Measurements from ENCODE around the gene PLIN4.

GRCh38 chr19:4455719-4456475 is 62.4 kb downstream of the PLIN4 start:
- TF ChIP-seq CTCF (IDR thresholded peaks at IDR 0.05) (peak in 1 of 4 experiments; percentile 25), POLR2A (IDR thresholded peaks at IDR 0.05) (no peak), POLR2AphosphoS5 (IDR thresholded peaks at IDR 0.05) (peak; percentile 39)

All from prostate gland (tissue), 2 donors.